BLaER1 (cell line): ENCODE measurements around the gene FAM171A1.
A peak's percentile ranks its signal among the peaks of the same experiment; 100 is the strongest.
"Not testable (repeated sequence)": the region's sequence is repeated elsewhere in the genome, so short reads cannot be mapped to it uniquely, and the experiment has no call there.

Source experiments
- H3K27ac ChIP-seq: shearing (Covaris generic); formaldehyde crosslinking; 2 replicates; pipeline ENCODE4 v1.8.1; 2022
- H3K27me3 ChIP-seq: shearing (Covaris generic); formaldehyde crosslinking; 2 replicates; pipeline ENCODE4 v1.8.1; 2022
- H3K36me3 ChIP-seq: shearing (Covaris generic); formaldehyde crosslinking; 2 replicates; pipeline ENCODE4 v1.8.1; 2022
- H3K4me1 ChIP-seq: shearing (Covaris generic); formaldehyde crosslinking; 2 replicates; pipeline ENCODE4 v1.8.1; 2022
- H3K4me2 ChIP-seq: shearing (Covaris generic); formaldehyde crosslinking; 2 replicates; pipeline ENCODE4 v1.8.1; 2022
- H3K4me3 ChIP-seq: shearing (Covaris generic); formaldehyde crosslinking; 2 replicates; pipeline ENCODE4 v1.8.1; 2022
- H3K9ac ChIP-seq: shearing (Covaris generic); formaldehyde crosslinking; 2 replicates; pipeline ENCODE4 v1.8.1; 2022
- H3K9me3 ChIP-seq: shearing (Covaris generic); formaldehyde crosslinking; 2 replicates; pipeline ENCODE4 v1.8.1; 2022
- H4K20me1 ChIP-seq: shearing (Covaris generic); formaldehyde crosslinking; 2 replicates; pipeline ENCODE4 v1.8.1; 2022
- Cebpa-rat ChIP-seq: shearing (Covaris generic); IDR thresholded peaks from 2 replicates; pipeline ENCODE4 v1.8.1; 2022

FAM171A1 gene

DNA sequence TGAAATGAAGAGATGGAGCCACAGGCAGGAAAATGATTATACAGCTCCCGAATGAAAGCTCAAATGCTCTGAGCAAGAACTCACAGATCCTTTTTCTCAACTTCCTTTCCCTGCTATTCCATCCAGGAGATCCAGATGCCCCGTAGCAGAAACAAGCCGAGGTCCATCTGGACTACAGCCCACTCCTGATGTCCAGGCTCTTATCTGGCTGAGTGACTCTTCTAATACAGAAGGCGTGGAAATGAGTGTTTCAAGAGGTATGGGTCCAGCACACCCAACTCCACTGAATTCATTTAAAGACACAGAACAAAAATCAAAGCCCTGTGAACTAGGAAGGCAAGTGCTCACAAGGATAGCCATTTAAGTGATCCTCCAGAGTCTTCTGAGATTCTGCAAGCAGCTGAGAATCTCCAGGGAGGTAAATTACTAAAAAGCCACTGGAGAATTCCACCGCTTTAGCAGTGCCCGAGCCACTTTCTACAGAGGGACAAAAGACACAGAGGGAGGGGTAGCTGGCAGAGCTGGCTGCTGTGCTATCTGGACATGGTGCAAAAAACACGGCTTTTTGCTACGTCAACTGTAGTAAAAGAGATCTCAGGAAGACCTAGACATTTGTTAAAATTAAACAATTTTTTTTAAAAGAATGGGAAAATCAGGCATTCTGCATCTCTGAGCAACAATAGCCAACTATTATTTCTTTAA lies 24.5 kb downstream of the FAM171A1 start:
- no peak overlapping the region for H3K9ac ChIP-seq
- no peaks in the 10 kb centered on the region for H3K27me3 ChIP-seq
- H3K27ac ChIP-seq: no peak overlapping the region
- peaks cover 51% of the 10 kb centered on the region for H3K4me1 ChIP-seq
- no peak overlapping the region for H3K4me3 ChIP-seq
- H3K9me3 ChIP-seq: no peaks in the 10 kb centered on the region
- peaks cover 94% of the 10 kb centered on the region for H4K20me1 ChIP-seq
- TF ChIP-seq Cebpa-rat: no peak
- H3K4me2 ChIP-seq: no peak overlapping the region
- peaks cover 7% of the 10 kb centered on the region for H3K36me3 ChIP-seq

DNA sequence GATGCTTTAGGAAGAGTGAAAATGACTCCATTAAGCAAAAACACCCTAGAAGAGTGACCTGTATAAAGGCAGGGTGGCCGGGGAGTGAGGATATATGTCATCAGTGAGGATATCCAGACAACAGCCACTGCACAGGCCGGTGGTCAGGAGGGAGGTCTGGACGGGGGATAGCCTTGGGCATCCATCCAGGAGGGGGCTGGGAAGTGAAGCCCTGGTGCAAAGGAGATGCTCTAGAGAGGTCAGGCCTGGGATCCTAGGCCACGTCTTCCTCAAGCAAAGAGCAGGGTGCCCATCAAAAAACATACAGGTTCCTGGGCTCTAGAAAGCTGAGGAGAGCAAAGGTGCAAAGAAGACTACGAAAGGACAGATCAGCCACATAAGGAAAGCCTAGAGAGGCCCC lies 25.6 kb downstream of the FAM171A1 start:
- H4K20me1 ChIP-seq: peaks cover 94% of the 10 kb centered on the region
- no peaks in the 10 kb centered on the region for H3K9me3 ChIP-seq
- peak overlapping the region; percentile 61 for H3K4me2 ChIP-seq
- peaks cover 42% of the 10 kb centered on the region for H3K4me1 ChIP-seq
- no peaks in the 10 kb centered on the region for H3K27me3 ChIP-seq
- TF ChIP-seq Cebpa-rat: no peak
- H3K9ac ChIP-seq: peak overlapping the region; percentile 51; the same call in 1 of the 2 replicates
- no peak overlapping the region for H3K4me3 ChIP-seq
- H3K27ac ChIP-seq: 0 out of 2 replicates have a peak overlapping the region, but pooled peaks have one; percentile 56
- peaks cover 8% of the 10 kb centered on the region for H3K36me3 ChIP-seq

DNA sequence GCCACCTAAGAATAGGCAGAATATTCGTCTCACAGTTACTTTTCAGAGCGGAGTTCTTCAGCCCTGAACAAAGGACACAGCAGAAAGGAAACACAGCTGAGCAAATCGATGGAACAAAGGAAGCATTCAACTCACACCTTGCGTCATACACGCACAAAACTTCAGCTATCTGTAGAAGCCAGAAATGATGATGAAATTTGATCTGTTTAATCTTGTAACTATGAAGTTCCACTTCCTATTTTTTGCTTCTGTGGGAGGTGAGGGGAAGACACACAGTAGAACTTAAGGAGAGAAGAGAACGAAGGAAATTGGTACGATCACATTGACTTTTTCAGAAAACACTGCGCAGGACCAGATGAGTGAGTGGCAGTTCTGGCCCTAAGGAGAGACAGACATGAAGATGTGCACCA lies 26.2 kb downstream of the FAM171A1 start:
- peak; percentile 66 for TF ChIP-seq Cebpa-rat
- H3K9ac ChIP-seq: peak overlapping the region; percentile 51; the same call in 1 of the 2 replicates
- peaks cover 37% of the 10 kb centered on the region for H3K4me1 ChIP-seq
- H3K27ac ChIP-seq: peak overlapping the region; percentile 56; the same call in 1 of the 2 replicates
- no peak overlapping the region for H3K4me3 ChIP-seq
- H3K4me2 ChIP-seq: peak overlapping the region; percentile 61
- H3K27me3 ChIP-seq: no peaks in the 10 kb centered on the region
- H4K20me1 ChIP-seq: peaks cover 94% of the 10 kb centered on the region
- H3K9me3 ChIP-seq: no peaks in the 10 kb centered on the region
- peaks cover 13% of the 10 kb centered on the region for H3K36me3 ChIP-seq

DNA sequence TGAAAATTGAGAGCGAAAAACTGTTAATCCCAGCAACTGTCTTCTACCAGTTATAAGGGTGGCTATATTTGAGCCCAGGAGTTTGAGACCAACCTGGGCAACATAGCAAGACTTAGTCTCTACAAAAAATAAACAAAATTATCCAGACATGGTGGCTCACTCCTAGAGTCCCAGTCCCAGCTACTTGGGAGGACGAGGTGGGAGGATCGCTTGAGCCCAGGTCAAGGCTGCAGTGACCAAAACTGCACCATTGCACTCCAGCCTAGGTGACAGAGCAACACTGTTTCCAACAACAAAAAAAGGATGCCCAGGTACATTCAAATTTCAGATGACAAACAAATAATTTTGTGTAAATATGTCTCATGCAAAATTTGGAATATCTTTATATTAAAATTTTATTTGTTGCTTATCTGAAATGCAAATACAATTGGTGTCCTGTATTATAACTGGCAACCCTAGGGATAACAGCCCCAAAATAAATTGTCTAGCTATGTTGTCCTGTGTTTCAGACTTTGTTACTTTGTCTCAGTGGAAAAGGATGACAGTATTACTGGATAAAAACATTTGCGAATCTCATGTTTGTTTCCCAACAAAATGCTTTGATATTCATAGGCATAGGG lies 26.7 kb downstream of the FAM171A1 start:
- H3K4me2 ChIP-seq: peak overlapping the region; percentile 61
- peak overlapping the region; percentile 56; the same call in 1 of the 2 replicates for H3K27ac ChIP-seq
- H4K20me1 ChIP-seq: peaks cover 94% of the 10 kb centered on the region

GRCh38 chr10:15342970-15343369 lies 28.1 kb downstream of the FAM171A1 start:
- no peak overlapping the region for H3K27ac ChIP-seq
- no peak for TF ChIP-seq Cebpa-rat

More for the DNA sequence above, 26.7 kb downstream of the FAM171A1 start:
- no peak for TF ChIP-seq Cebpa-rat
- H3K9ac ChIP-seq: peak overlapping the region; percentile 51; the same call in 1 of the 2 replicates
- H3K4me3 ChIP-seq: no peak overlapping the region
- no peaks in the 10 kb centered on the region for H3K9me3 ChIP-seq
- H3K27me3 ChIP-seq: no peaks in the 10 kb centered on the region
- peaks cover 32% of the 10 kb centered on the region for H3K4me1 ChIP-seq
- H3K36me3 ChIP-seq: peaks cover 17% of the 10 kb centered on the region

GRCh38 chr10:15341502-15342128 lies 29.5 kb downstream of the FAM171A1 start:
- H3K4me1 ChIP-seq: peaks cover 29% of the 10 kb centered on the region
- H3K27me3 ChIP-seq: no peaks in the 10 kb centered on the region
- peaks cover 84% of the 10 kb centered on the region for H4K20me1 ChIP-seq
- H3K27ac ChIP-seq: no peak overlapping the region
- no peaks in the 10 kb centered on the region for H3K9me3 ChIP-seq
- H3K4me2 ChIP-seq: no peak overlapping the region
- peaks cover 17% of the 10 kb centered on the region for H3K36me3 ChIP-seq
- H3K9ac ChIP-seq: no peak overlapping the region
- no peak for TF ChIP-seq Cebpa-rat
- H3K4me3 ChIP-seq: no peak overlapping the region

More at GRCh38 chr10:15342970-15343369, 28.1 kb downstream of the FAM171A1 start:
- Histone ChIP-seq H3K4me2 (no peak overlapping the region), H3K27me3 (no peaks in the 10 kb centered on the region), H4K20me1 (peaks cover 93% of the 10 kb centered on the region), H3K9ac (no peak overlapping the region), H3K36me3 (peaks cover 17% of the 10 kb centered on the region), H3K9me3 (no peaks in the 10 kb centered on the region), H3K4me3 (no peak overlapping the region), H3K4me1 (peaks cover 28% of the 10 kb centered on the region)

- Histone ChIP-seq H3K9ac (no peak overlapping the region), H4K20me1 (peaks cover 77% of the 10 kb centered on the region), H3K4me1 (peaks cover 21% of the 10 kb centered on the region), H3K4me2 (no peak overlapping the region), H3K27me3 (no peaks in the 10 kb centered on the region), H3K27ac (no peak overlapping the region), H3K4me3 (no peak overlapping the region), H3K9me3 (no peaks in the 10 kb centered on the region), H3K36me3 (peaks cover 17% of the 10 kb centered on the region)
- TF ChIP-seq Cebpa-rat: no peak
Observed at GRCh38 chr10:15339892-15340291, 31.2 kb downstream of the FAM171A1 start.

DNA sequence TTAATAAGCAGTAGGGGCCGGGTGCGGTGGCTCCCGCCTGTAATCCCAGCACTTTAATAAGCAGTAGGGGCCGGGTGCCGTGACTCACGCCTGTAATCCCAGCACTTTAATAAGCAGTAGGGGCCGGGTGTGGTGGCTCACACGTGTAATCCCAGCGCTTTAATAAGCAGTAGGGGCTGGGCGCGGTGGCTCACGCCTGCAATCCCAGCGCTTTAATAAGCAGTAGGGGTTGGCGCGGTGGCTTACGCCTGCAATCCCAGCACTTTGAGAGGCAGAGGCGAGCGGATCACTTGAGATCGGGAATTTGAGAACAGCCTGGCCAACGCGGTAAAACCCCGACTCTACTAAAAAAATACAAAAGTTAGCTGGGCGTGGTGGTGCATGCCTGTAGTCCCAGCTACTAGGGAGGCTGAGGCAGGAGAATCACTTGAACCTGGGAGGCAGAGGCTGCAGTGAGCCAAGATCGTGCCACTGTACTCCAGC lies 33.6 kb downstream of the FAM171A1 start:
- not testable (repeated sequence) for H3K4me2 ChIP-seq, H3K27ac ChIP-seq, H3K4me3 ChIP-seq, H3K9ac ChIP-seq, H3K9me3 ChIP-seq, H3K27me3 ChIP-seq
- Histone ChIP-seq H3K36me3 (peaks cover 15% of the 10 kb centered on the region; the same call in 1 of the 2 replicates), H4K20me1 (peaks cover 71% of the 10 kb centered on the region), H3K4me1 (0 out of 2 replicates have a peak, but pooled peaks cover 12% of the 10 kb centered on the region)

- H4K20me1 ChIP-seq: peaks cover 67% of the 10 kb centered on the region
- H3K27me3 ChIP-seq: no peaks in the 10 kb centered on the region
- no peak overlapping the region for H3K4me3 ChIP-seq
- no peak for TF ChIP-seq Cebpa-rat
- H3K4me1 ChIP-seq: 0 out of 2 replicates have a peak, but pooled peaks cover 12% of the 10 kb centered on the region
- H3K27ac ChIP-seq: no peak overlapping the region
- no peak overlapping the region for H3K9ac ChIP-seq
- no peaks in the 10 kb centered on the region for H3K9me3 ChIP-seq
- peaks cover 19% of the 10 kb centered on the region; the same call in 1 of the 2 replicates for H3K36me3 ChIP-seq
- H3K4me2 ChIP-seq: no peak overlapping the region
Observed at GRCh38 chr10:15336211-15336610, 34.9 kb downstream of the FAM171A1 start.
